LNCaP clone FGC (cell line): ENCODE measurements around the gene SRRM2.

Source experiments
- DNase-seq: peaks from one replicate; pipeline ENCODE4 v3.0.0-alpha.2; 2011; ENCODE audit warnings: low read depth
- H3K4me3 ChIP-seq: 2 replicates; pipeline ENCODE4 v1.5.1; 2011; ENCODE audit warnings: mild to moderate bottlenecking, low read depth, low read length, control low read depth
- CTCF ChIP-seq: IDR thresholded peaks from 2 replicates; pipeline ENCODE4 v1.5.1; 2012; ENCODE audit warnings: mild to moderate bottlenecking; ENCODE audit not compliant: control insufficient read depth, insufficient read depth; ENCODE audit errors: extremely low read depth

The SRRM2 gene

GRCh38 chr16:2710021-2710710 lies 42.3 kb upstream of the SRRM2 start:
- DNase-seq, result no peak
- no peak overlapping the region for H3K4me3 ChIP-seq
- TF ChIP-seq CTCF, result no peak

DNA sequence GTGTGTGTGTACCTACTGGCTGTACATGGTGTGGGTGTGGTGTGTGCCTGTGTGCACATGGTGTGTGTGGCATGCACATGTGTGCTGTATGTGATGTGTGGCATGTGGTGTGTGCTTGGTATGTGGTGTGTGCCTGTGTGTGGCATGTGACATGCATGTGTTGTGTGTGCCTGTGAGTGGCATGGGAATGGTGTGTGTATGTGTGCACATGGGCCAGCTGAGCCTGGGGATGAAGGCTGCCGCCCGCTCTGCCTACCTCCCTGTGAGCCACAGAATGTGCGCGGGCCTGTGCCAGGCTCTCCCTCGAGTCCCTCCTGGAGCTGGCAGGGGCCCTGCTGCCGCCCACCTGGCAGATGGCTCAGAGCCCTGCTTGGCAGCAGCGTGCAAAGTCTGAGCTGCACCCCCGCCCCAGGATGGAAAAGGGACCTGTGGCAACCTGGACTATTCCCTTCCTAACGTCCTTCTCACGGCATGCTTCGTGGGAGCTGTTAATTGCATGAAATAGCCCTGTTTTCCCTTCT lies 41.7 kb upstream of the SRRM2 start:
- DNase-seq, result no peak
- no peak overlapping the region for H3K4me3 ChIP-seq
- TF ChIP-seq CTCF, result no peak

GRCh38 chr16:2711370-2712062 lies 40.9 kb upstream of the SRRM2 start:
- H3K4me3 ChIP-seq, result no peak overlapping the region
- DNase-seq, result no peak
- TF ChIP-seq CTCF, result no peak

DNA sequence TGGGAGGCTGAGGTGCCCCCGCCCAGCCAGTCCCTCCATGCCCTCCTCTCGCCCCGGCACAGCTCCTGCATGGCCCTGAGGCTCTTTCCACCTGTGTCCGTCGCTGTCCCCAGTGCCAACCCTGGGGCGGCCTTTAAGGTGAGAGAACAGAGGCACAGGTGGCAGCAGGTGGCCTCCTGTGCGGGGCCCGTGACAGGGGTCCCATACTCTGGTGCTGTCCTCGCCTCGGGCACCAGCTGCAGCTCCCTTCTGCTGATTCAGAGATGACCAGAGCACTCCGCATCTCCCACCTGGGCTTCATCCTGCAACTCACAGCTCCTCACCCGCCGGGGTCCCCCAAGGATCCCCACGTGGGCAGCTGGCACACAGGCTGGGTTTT lies 40.4 kb upstream of the SRRM2 start:
- no peak for TF ChIP-seq CTCF
- H3K4me3 ChIP-seq, result no peak overlapping the region
- DNase-seq, result no peak

GRCh38 chr16:2712546-2712945 lies 39.9 kb upstream of the SRRM2 start:
- H3K4me3 ChIP-seq, result no peak overlapping the region
- no peak for DNase-seq
- no peak for TF ChIP-seq CTCF

DNA sequence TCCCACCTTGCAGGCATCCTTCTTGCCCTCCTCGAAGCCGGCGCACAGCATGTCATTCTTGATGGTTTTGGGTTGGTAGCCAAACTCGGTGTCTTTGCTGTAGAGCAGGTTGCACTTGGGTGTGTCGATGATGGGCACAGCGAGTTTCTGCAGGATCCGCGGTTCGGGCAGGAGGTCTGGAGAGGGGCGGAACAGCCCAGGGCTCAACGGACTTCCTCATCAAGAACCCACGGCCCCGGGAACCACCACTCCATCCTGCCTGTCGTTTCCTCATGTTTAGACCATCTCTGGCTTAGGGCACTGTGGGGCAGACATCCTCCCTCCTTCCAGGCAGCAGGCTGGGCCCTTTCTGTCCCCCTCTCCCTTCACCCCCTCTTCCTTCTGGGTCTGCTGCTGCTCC lies 38.9 kb upstream of the SRRM2 start:
- no peak for TF ChIP-seq CTCF
- no peak overlapping the region for H3K4me3 ChIP-seq
- no peak for DNase-seq
